Measurements from ENCODE around the gene SERPINB5. TPM values are rescaled to one million over a fixed set of nuclear protein-coding genes. Genes with fewer than 3 reads are reported as not detected.

SERPINB5 gene
- total RNA-seq, 3 donors from 2014 or later (not counting 1 experiment from before 2014, with no cell fraction given): not detected

GRCh38 chr18:63545000-63545399 is 68.2 kb downstream of the SERPINB5 start:
- WGBS (ENCODE audit: insufficient coverage): 100% methylated on average over 3 of the region's 3 CpGs
- Mint-ChIP-seq H3K27me3 (ENCODE audit: low read depth in 2 of 2) (peaks cover 21 to 35% of the 10 kb centered on the region in 2 donors), H3K36me3 (no peaks in the 10 kb centered on the region), H3K9me3 (no peaks in the 10 kb centered on the region), H3K4me1 (no peaks in the 10 kb centered on the region), H3K4me3 (no peak overlapping the region), H3K27ac (no peak overlapping the region)
- TF ChIP-seq, protein P1, sequence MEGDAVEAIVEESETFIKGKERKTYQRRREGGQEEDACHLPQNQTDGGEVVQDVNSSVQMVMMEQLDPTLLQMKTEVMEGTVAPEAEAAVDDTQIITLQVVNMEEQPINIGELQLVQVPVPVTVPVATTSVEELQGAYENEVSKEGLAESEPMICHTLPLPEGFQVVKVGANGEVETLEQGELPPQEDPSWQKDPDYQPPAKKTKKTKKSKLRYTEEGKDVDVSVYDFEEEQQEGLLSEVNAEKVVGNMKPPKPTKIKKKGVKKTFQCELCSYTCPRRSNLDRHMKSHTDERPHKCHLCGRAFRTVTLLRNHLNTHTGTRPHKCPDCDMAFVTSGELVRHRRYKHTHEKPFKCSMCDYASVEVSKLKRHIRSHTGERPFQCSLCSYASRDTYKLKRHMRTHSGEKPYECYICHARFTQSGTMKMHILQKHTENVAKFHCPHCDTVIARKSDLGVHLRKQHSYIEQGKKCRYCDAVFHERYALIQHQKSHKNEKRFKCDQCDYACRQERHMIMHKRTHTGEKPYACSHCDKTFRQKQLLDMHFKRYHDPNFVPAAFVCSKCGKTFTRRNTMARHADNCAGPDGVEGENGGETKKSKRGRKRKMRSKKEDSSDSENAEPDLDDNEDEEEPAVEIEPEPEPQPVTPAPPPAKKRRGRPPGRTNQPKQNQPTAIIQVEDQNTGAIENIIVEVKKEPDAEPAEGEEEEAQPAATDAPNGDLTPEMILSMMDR (IDR thresholded peaks at IDR 0.05): no peak
- no peaks in the 10 kb centered on the region for H3K4me1 ChIP-seq (ENCODE audit: control insufficient read depth, insufficient read depth, low read length)
- intact Hi-C loops (cut with micrococcal nuclease): no loop called here
- H3K27ac ChIP-seq (ENCODE audit: low read length): no peak overlapping the region
- no peaks in the 10 kb centered on the region for H3K9me3 ChIP-seq (ENCODE audit: control insufficient read depth, insufficient read depth, low read length)
- no peak overlapping the region for H3K4me3 ChIP-seq (ENCODE audit: low read length)
- no peaks in the 10 kb centered on the region for H3K27me3 ChIP-seq (ENCODE audit: control insufficient read depth, insufficient read depth, low read length)
- DNase-seq (no peak), ATAC-seq (no peak)
- H3K36me3 ChIP-seq (ENCODE audit: control insufficient read depth, insufficient read depth, low read length): no peaks in the 10 kb centered on the region

GRCh38 chr18:63550068-63550467 is 73.3 kb downstream of the SERPINB5 start:
- WGBS (ENCODE audit: insufficient coverage): no CpG with 5 or more reads among the region's 1 CpG
- peaks cover 13 to 14% of the 10 kb centered on the region in 2 donors for H3K27me3 Mint-ChIP-seq (ENCODE audit: low read depth in 2 of 2)
- no peaks in the 10 kb centered on the region for H3K9me3 Mint-ChIP-seq

GRCh38 chr18:63551769-63552168 is 75.0 kb downstream of the SERPINB5 start:
- Mint-ChIP-seq H3K36me3 (no peaks in the 10 kb centered on the region), H3K4me1 (no peaks in the 10 kb centered on the region), H3K27me3 (ENCODE audit: low read depth in 2 of 2) (peaks cover 12 to 13% of the 10 kb centered on the region in 2 donors), H3K27ac (no peak overlapping the region), H3K9me3 (no peaks in the 10 kb centered on the region), H3K4me3 (no peak overlapping the region)
- Histone ChIP-seq H3K9me3 (ENCODE audit: control insufficient read depth, insufficient read depth, low read length) (no peaks in the 10 kb centered on the region), H3K4me1 (ENCODE audit: control insufficient read depth, insufficient read depth, low read length) (no peaks in the 10 kb centered on the region), H3K27me3 (ENCODE audit: control insufficient read depth, insufficient read depth, low read length) (no peaks in the 10 kb centered on the region), H3K27ac (ENCODE audit: low read length) (no peak overlapping the region), H3K4me3 (ENCODE audit: low read length) (no peak overlapping the region), H3K36me3 (ENCODE audit: control insufficient read depth, insufficient read depth, low read length) (no peaks in the 10 kb centered on the region)
- WGBS (ENCODE audit: insufficient coverage): 83% methylated on average over 2 of the region's 3 CpGs
- ATAC-seq (no peak), DNase-seq (no peak)
- TF ChIP-seq, protein P1 (IDR thresholded peaks at IDR 0.05): no peak
- intact Hi-C loops (cut with micrococcal nuclease): no loop called here

More at GRCh38 chr18:63550068-63550467, 73.3 kb downstream of the SERPINB5 start:
- Mint-ChIP-seq H3K36me3 (no peaks in the 10 kb centered on the region), H3K27ac (no peak overlapping the region), H3K4me3 (no peak overlapping the region), H3K4me1 (no peaks in the 10 kb centered on the region)
- H3K27ac ChIP-seq (ENCODE audit: low read length): no peak overlapping the region
- H3K36me3 ChIP-seq (ENCODE audit: control insufficient read depth, insufficient read depth, low read length): no peaks in the 10 kb centered on the region
- H3K4me1 ChIP-seq (ENCODE audit: control insufficient read depth, insufficient read depth, low read length): no peaks in the 10 kb centered on the region
- TF ChIP-seq, protein P1 (IDR thresholded peaks at IDR 0.05): no peak
- no peaks in the 10 kb centered on the region for H3K9me3 ChIP-seq (ENCODE audit: control insufficient read depth, insufficient read depth, low read length)
- DNase-seq (no peak), ATAC-seq (no peak)
- intact Hi-C loops (cut with micrococcal nuclease): no loop called here
- no peak overlapping the region for H3K4me3 ChIP-seq (ENCODE audit: low read length)
- no peaks in the 10 kb centered on the region for H3K27me3 ChIP-seq (ENCODE audit: control insufficient read depth, insufficient read depth, low read length)

- intact Hi-C loops (cut with micrococcal nuclease): no loop called here
- ATAC-seq (no peak), DNase-seq (no peak)
- no peaks in the 10 kb centered on the region for H3K9me3 Mint-ChIP-seq
- H3K4me3 Mint-ChIP-seq: no peak overlapping the region
- no peak overlapping the region for H3K27ac Mint-ChIP-seq
- no peaks in the 10 kb centered on the region for H3K36me3 ChIP-seq (ENCODE audit: control insufficient read depth, insufficient read depth, low read length)
- no peaks in the 10 kb centered on the region for H3K4me1 ChIP-seq (ENCODE audit: control insufficient read depth, insufficient read depth, low read length)
- TF ChIP-seq, protein P1 (IDR thresholded peaks at IDR 0.05): no peak
- no peaks in the 10 kb centered on the region for H3K4me1 Mint-ChIP-seq
- no peaks in the 10 kb centered on the region for H3K36me3 Mint-ChIP-seq
- no peak overlapping the region for H3K27ac ChIP-seq (ENCODE audit: low read length)
- H3K27me3 ChIP-seq (ENCODE audit: control insufficient read depth, insufficient read depth, low read length): no peaks in the 10 kb centered on the region
- no peak overlapping the region for H3K4me3 ChIP-seq (ENCODE audit: low read length)
- 100% methylated on average over 1 of the region's 2 CpGs for WGBS (ENCODE audit: insufficient coverage)
- H3K27me3 Mint-ChIP-seq (ENCODE audit: low read depth in 2 of 2): peaks cover 10 to 13% of the 10 kb centered on the region in 2 donors
- no peaks in the 10 kb centered on the region for H3K9me3 ChIP-seq (ENCODE audit: control insufficient read depth, insufficient read depth, low read length)
Measured at GRCh38 chr18:63552581-63552980, 75.8 kb downstream of the SERPINB5 start.

Measured in natural killer cell (primary cell).